ENCODE data around the gene PML.

DNA sequence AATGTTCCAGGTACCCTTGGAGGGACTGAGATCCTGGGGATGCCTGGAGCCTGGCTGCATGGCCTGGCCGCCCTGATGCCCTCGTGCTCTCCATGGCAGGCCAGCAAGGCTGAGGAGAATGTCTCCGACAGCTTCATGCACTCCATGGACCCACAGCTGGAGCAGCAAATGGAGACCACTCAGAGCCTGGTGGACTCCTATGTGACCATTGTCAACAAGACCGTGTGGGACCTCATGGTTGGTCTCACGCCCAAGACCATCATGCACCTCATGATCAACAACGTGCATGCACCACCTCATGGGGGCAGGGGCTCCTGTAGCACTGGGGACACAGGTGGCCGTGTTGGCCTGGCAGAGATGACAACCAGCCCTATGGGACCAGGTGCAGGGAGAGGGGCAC lies 68.2 kb downstream of the PML start:
- TF ChIP-seq EZH2phosphoT487 (IDR thresholded peaks at IDR 0.05; ENCODE audit: borderline replicate concordance) = no peak
- TF ChIP-seq, protein P1, sequence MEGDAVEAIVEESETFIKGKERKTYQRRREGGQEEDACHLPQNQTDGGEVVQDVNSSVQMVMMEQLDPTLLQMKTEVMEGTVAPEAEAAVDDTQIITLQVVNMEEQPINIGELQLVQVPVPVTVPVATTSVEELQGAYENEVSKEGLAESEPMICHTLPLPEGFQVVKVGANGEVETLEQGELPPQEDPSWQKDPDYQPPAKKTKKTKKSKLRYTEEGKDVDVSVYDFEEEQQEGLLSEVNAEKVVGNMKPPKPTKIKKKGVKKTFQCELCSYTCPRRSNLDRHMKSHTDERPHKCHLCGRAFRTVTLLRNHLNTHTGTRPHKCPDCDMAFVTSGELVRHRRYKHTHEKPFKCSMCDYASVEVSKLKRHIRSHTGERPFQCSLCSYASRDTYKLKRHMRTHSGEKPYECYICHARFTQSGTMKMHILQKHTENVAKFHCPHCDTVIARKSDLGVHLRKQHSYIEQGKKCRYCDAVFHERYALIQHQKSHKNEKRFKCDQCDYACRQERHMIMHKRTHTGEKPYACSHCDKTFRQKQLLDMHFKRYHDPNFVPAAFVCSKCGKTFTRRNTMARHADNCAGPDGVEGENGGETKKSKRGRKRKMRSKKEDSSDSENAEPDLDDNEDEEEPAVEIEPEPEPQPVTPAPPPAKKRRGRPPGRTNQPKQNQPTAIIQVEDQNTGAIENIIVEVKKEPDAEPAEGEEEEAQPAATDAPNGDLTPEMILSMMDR (conservative IDR thresholded peaks at IDR 0.05; ENCODE audit: low read length) = no peak

Data from Loucy (cell line).